HG03442 (cell line): ENCODE measurements around the gene PCAT7.
"Not testable (repeated sequence)": the region's sequence is repeated elsewhere in the genome, so short reads cannot be mapped to it uniquely, and the experiment has no call there.

Source experiments
- ATAC-seq: cut with Tn5 transposase; IDR thresholded peaks from one replicate; pipeline ENCODE4 v1.9.1; 2021; ENCODE audit warnings: mild to moderate bottlenecking, moderate library complexity; ENCODE audit not compliant: unreplicated experiment

The PCAT7 gene

DNA sequence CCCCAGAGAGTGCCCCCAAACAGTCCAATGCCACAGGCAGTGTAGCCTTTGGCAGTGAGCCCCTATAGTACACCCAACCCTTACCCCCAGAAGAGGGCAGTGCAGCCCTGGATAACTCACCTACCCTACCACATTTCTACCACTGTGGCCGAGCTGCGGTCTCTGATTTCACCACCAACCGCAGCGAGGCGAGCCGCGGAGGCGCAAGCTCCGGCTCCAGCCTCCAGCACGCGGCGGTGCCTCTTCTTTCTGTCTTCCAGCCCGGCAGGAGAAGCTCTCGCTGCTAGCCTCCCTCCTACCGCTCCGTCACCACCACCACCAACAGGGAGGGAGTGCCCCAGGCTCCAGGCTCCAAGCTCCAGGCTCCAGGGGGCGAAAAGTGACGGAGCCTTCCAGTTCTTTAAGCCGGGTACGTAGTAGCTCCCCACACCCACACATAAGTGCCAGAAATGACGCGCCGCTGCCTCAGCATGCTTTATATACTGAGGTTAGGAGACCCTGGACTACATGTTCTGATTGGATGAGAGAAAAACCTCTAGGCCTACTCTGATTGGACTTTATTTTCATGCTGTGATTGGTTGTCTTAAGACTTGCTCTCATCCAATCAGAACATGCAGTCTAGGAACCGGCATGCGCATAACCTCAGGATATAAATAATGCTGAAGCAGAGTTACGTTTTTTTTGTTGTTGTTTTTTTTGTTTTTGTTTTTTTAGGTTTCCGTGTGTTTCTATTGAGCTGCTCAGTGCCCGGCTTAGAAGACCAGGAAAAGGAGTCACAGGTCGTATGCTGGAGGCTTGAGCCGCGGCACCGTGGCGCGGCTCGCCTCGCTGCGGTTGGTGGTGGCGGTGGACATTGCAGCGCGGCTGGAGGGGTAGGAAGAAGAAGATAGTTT is at the start of gene PCAT7:
PCAT7 (plus strand) TSS at position 645 of the 893 bp plus-strand sequence.
- no peak for ATAC-seq

- ATAC-seq = not testable (repeated sequence)
These were observed 48.5 kb upstream of the PCAT7 start for GRCh38 chr9:94506370-94506769.

GRCh38 chr9:94507531-94508258 is 47.2 kb upstream of the PCAT7 start:
- no peak for ATAC-seq

- ATAC-seq = no peak
These were observed 43.5 kb upstream of the PCAT7 start for GRCh38 chr9:94511134-94511954.

DNA sequence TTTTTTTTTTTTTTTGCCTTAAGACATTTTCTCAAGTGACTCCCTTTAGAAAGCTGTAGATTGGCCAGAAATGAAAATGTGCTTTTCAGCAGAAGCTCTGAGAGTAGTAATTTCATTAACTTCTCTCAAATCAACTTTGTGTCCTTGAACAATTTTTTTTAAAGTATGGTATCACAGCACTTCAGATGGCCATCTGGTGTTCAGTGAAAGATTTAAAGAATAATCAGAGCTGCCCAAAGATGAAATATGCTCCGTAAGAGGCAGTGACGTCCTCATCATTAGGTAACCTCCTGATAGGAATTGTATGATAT is 43.0 kb upstream of the PCAT7 start:
- no peak for ATAC-seq

GRCh38 chr9:94514722-94515121 is 40.2 kb upstream of the PCAT7 start:
- no peak for ATAC-seq

GRCh38 chr9:94517254-94517653 is 37.6 kb upstream of the PCAT7 start:
- no peak for ATAC-seq

GRCh38 chr9:94525396-94526035 is 29.4 kb upstream of the PCAT7 start:
- no peak for ATAC-seq

- ATAC-seq = no peak
These were observed 28.6 kb upstream of the PCAT7 start for GRCh38 chr9:94526271-94526670.

DNA sequence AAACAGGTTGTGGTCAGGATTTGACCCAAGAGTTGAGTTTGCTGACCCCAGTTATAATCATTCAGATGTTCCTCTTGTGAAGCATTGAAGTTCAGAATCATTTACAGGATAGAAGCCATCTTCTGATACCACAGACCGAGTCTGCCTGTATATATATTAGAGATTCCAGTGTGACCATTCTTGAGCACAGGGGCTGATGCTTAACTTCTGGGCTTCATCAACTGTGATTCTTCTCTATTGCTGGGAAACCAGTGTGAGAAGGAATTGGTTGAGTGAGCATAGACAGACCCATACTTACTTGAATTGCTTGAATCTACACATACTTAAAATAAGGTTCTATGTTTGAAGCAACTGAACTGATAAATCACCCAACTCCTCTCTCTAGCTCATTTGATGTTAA is 27.9 kb upstream of the PCAT7 start:
- no peak for ATAC-seq

GRCh38 chr9:94528886-94529285 is 26.0 kb upstream of the PCAT7 start:
- ATAC-seq = no peak

DNA sequence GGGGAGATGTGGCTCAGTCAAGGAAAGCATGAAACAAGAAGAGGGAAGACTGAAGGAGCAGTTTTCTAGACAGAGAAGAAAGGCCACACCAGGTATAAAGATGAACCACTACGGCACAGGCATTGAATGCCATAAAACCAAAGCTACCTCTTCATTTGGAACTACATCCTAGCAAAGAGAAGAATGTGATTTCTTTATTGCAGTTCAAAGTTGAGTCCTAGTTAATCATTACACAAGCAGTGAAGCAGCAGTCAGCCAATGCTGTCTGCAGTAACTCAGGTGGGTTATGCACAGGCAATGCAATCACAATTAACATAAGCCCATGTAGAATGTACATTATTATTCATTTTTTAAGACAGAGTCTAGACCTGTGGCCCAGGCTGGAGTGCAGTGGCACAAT is 21.7 kb upstream of the PCAT7 start:
- ATAC-seq = no peak

DNA sequence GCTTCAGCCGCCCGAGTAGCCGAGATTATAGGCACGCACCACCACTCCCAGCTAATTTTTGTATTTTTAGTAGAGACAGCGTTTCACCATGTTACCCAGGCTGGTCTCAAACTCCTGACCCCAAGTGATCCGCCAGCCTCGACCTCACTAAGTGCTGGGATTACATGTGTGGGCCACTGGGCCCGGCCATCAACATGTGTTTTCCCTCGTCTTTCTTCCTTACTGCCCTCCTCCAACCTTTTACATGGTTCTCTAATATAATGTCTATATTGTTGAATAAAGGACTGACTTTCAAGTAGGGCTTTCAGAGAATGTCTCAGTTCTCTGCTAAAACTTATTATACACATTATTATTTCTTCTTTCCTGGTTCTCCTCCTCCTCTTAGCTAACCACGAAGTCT is 21.3 kb upstream of the PCAT7 start:
- no peak for ATAC-seq

DNA sequence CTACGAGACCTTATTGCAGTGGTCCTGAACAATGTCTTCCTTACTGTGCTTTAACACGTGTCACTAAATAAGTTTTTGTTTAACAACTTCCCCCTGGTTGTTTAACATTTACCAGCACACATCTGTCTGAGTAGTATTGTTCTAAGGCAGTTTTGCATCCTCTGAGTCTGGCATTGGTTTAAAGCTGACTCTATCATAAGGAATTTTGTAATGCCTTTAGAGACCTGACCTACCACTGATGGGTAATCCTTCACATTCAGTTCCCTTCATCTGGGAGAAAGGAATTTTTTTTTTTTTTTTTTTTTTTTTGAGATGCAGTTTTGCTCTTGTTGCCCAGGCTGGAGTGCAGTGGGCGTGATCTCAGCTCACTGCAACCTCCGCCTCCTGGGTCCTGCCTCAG is 20.0 kb upstream of the PCAT7 start:
- ATAC-seq = no peak

- no peak for ATAC-seq
These were observed 16.0 kb upstream of the PCAT7 start for GRCh38 chr9:94538908-94539307.

DNA sequence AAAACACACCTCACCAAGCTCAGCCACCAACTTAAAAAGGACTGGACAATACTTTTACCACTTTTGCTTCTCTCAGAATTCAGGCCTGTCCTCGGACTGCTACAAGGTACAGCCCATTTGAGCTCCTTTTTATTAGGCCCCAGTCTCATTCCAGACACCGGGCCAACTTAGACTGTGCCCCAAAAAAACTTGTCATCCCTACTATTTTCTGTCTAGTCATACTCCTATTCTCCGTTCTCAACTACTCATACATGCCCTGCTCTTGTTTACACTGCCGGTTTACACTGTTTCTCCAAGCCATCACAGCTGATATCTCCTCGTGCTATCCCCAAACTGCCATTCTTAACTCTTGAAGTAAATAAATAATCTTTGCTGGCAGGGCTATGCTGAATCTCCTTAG is 10.5 kb upstream of the PCAT7 start:
- not testable (repeated sequence) for ATAC-seq

DNA sequence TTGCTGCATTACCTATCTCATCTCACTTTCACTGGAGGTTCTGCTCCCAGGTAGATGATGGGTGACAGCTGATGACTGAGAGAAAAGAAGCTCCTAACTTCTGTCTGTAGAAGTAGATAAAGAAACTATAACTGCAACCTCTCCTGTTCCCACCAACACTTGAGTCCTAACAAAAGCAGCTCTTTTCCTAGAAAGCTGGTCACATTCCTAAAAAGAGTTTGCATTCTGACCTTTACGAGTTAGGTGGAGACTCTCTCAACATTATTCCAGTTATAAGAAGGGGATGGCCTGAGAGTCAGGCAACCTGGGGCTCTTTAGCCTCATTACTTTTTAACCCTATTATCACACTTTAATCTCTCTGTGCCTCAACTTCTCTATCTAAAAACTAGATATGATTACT is 8.9 kb upstream of the PCAT7 start:
- no peak for ATAC-seq

DNA sequence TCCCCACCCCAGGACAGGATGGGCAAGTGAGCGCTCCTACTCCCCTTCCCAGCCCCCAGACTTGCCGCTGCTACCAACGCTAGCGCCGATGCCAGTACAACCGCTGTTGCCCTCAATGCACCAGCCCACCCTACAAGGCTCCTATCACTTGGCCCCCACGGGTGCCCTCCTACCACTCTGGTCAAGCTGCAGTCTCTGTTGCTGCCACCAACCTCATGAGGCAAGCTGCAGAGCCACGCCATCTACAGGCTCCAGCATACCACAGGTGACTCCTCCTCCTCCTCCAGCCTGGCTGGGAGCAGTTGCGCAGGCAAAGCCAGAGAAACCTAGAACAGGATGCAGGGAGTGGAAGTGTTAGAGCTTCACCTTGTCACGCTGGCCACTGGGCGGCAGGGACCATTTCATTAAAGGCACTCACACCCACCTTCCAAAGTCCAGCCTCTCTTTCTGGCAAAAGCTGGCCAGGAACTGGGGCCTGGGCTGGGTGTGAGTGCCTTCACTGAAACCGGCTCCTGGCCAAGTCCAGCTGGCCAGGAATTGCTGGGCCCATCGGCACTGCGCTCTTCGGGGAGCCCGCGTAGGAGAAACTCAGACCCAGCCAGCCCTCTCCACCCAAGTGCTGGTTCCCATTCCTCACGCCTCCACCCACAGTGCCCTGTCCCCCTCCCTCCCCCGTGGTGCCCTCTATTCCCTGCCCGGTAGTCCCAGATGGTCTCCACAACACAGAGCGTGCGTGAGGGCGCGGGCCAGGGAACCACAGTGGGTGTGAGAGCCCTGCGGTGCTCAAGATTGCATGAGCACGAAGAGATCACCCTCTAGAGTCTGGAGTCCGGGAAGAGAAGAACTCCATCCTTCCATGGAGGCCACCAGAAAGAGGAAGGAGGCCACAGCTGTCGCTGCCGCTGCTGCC is 1.6 kb upstream of the PCAT7 start:
- no peak for ATAC-seq

DNA sequence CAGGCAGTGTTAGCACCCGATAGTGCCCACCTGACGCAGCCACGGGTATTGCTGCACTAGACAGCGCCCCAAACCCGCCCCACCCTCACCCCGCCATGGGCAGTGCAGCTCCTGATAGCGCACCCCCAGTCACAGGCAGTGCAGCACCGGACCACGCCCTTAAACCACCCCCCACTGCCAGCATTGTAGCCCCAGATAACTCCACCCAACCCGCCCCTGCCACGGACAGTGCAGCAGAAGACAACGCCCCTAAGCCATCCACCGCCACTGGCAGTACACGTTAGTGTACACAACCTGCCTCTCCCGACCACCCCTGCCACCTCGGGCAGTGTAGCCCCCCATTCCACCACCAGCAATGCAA is 825 bp upstream of the PCAT7 start:
- ATAC-seq = no peak

DNA sequence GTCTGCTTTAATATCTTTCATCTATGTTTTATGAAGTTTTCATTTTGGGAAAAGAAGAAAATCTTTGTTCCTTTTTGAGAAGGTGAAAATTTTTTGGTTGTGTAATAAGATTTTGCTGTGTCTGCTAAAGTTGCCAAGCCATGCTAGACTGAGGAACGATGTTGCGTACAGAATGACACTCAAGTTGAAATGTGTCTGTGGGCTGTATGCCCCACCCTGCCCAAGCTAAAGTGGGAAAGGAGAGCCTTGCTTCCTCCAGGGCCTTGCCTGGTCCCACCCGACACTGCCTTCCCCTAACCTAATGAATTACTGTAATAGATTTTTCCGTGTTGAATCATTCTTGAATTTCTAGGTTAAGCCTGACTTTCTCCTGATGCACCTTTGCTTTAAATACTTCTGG is 2.5 kb downstream of the PCAT7 start:
- ATAC-seq = no peak
